DND-41 (cell line): ENCODE data around the gene AGPAT4.

ENCODE experiments used
- ATAC-seq: fragments of 200-7000 bp; cut with Tn5 transposase; 3 replicates; pipeline ENCODE4 v1.9.1; 2021; ENCODE audit warnings: low read depth; ENCODE audit not compliant: insufficient read depth
- DNase-seq: peaks from one replicate; pipeline ENCODE4 v3.0.0-alpha.2; 2020
- H2AFZ ChIP-seq: 2 replicates; pipeline ENCODE4 v1.6.0; 2012; ENCODE audit warnings: low read depth, low read length
- H3K27ac ChIP-seq: 2 replicates; pipeline ENCODE4 v1.5.1; 2012; ENCODE audit warnings: low read length, inconsistent platforms
- H3K27me3 ChIP-seq: fragments of 200-600 bp; sonication (generic); 2 replicates; pipeline ENCODE4 v1.6.0; 2012; ENCODE audit warnings: low read length, mild to moderate bottlenecking, inconsistent platforms; ENCODE audit not compliant: insufficient read depth, poor library complexity
- H3K36me3 ChIP-seq: 2 replicates; pipeline ENCODE4 v1.5.1; 2012; ENCODE audit warnings: low read length, inconsistent platforms; ENCODE audit not compliant: insufficient read depth
- H3K4me1 ChIP-seq: 2 replicates; pipeline ENCODE4 v1.5.1; 2012; ENCODE audit warnings: mild to moderate bottlenecking, low read length; ENCODE audit not compliant: insufficient read depth
- H3K4me2 ChIP-seq: 2 replicates; pipeline ENCODE4 v1.6.0; 2012; ENCODE audit warnings: mild to moderate bottlenecking, moderate library complexity, low read length, inconsistent platforms; ENCODE audit not compliant: insufficient read depth
- H3K4me3 ChIP-seq, 2 experiments: fragments of 200-600 bp in 1 of 2; shearing (Covaris generic) in 1 of 2; 2 replicates each; pipeline ENCODE4 v1.5.1; 2012 to 2016; ENCODE audit warnings: inconsistent platforms in 2 of 2, low read length in 2 of 2, mild to moderate bottlenecking in 2 of 2, low read depth in 1 of 2, moderate library complexity in 1 of 2
- H3K79me2 ChIP-seq: 2 replicates; pipeline ENCODE4 v1.6.0; 2012; ENCODE audit warnings: low read length, inconsistent platforms; ENCODE audit not compliant: insufficient read depth
- H3K9ac ChIP-seq: 2 replicates; pipeline ENCODE4 v1.6.0; 2012; ENCODE audit warnings: low read depth, mild to moderate bottlenecking, inconsistent platforms, low read length, moderate library complexity
- H3K9me3 ChIP-seq: 2 replicates; pipeline ENCODE4 v1.5.1; 2012; ENCODE audit warnings: low read length, moderate library complexity, mild to moderate bottlenecking, inconsistent platforms; ENCODE audit not compliant: insufficient read depth, severe bottlenecking
- H4K20me1 ChIP-seq: 2 replicates; pipeline ENCODE4 v1.6.0; 2012; ENCODE audit warnings: low read length; ENCODE audit not compliant: insufficient read depth
- EZH2 ChIP-seq: IDR thresholded peaks from 3 replicates; pipeline ENCODE4 v1.6.1; 2012; ENCODE audit warnings: borderline replicate concordance, low read depth, mild to moderate bottlenecking, moderate library complexity, low read length, inconsistent platforms; ENCODE audit not compliant: severe bottlenecking
- TF ChIP-seq, protein P1 (sequence below): IDR thresholded peaks from 2 replicates; pipeline ENCODE4 v1.5.1; 2012; ENCODE audit warnings: borderline replicate concordance, low read length, moderate library complexity, mild to moderate bottlenecking; ENCODE audit not compliant: poor library complexity, severe bottlenecking; ENCODE audit errors: extremely low read depth

AGPAT4 gene

DNA sequence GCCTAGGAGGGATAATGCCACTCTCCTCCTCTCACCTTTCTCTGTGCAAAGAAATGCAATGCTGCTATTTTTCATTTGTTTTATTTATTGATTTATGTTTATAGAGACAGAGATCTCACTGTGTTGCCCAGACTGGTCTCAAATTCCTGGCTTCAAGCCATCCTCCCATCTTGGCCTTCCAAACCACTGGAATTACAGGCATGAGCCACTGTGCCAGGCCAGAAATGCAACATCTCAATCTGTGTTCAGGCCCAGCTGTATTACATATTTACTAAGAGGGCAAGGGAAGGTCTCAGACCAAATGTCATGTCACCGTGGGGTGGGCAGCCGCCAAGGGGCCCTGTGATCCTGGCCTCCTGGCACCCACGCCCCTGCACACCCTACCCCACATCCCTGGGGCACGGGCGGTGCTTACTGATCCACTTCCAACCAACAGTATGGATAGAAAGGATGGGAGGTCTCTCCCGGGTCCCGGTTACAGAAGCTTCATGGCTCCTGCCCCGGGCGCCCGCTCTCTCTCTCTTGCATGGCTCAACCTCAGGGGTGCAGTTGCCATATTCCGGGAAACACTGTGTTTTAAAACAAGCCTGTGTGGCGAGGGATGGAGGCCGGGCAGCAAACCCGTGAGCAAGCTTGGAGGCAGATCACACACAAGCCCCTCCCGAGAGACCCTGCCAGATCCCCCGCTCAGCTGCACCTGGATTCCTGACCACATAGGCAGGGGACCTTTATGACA is 111.8 kb downstream of the AGPAT4 start:
- Histone ChIP-seq H2AFZ (no peak overlapping the region), H3K79me2 (no peaks in the 10 kb centered on the region), H4K20me1 (no peaks in the 10 kb centered on the region), H3K4me1 (no peaks in the 10 kb centered on the region), H3K9me3 (no peaks in the 10 kb centered on the region), H3K4me2 (no peak overlapping the region), H3K4me3 (no peak overlapping the region), H3K27me3 (no peaks in the 10 kb centered on the region), H3K27ac (no peak overlapping the region), H3K36me3 (no peaks in the 10 kb centered on the region), H3K9ac (no peak overlapping the region)
- no peak for TF ChIP-seq EZH2
- TF ChIP-seq, protein P1, sequence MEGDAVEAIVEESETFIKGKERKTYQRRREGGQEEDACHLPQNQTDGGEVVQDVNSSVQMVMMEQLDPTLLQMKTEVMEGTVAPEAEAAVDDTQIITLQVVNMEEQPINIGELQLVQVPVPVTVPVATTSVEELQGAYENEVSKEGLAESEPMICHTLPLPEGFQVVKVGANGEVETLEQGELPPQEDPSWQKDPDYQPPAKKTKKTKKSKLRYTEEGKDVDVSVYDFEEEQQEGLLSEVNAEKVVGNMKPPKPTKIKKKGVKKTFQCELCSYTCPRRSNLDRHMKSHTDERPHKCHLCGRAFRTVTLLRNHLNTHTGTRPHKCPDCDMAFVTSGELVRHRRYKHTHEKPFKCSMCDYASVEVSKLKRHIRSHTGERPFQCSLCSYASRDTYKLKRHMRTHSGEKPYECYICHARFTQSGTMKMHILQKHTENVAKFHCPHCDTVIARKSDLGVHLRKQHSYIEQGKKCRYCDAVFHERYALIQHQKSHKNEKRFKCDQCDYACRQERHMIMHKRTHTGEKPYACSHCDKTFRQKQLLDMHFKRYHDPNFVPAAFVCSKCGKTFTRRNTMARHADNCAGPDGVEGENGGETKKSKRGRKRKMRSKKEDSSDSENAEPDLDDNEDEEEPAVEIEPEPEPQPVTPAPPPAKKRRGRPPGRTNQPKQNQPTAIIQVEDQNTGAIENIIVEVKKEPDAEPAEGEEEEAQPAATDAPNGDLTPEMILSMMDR, result no peak
- DNase-seq (no peak), ATAC-seq (no peak)

DNA sequence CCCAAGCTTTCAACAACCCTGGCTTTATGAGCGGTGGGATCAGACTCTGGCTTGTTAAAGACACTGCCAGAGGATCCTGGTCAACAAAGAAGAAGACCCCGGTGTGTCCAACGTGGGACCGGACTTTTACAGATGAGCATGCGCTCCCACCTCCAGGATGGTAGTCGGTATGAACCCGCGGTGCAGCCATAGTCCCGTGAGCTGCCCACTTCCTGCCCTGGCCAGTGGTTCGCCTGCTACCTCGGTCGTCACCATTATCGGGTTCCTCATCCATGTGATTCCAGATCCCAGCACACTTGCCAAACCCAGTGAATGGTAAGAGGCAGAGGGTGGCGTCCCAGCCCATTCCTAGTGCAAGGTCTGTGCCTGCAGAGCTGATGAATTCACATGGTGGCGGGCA is 112.7 kb downstream of the AGPAT4 start:
- H3K9ac ChIP-seq, result no peak overlapping the region
- no peaks in the 10 kb centered on the region for H3K4me1 ChIP-seq
- H4K20me1 ChIP-seq, result no peaks in the 10 kb centered on the region
- no peak overlapping the region for H2AFZ ChIP-seq
- no peak overlapping the region for H3K4me3 ChIP-seq
- no peaks in the 10 kb centered on the region for H3K79me2 ChIP-seq
- H3K4me2 ChIP-seq, result no peak overlapping the region
- no peaks in the 10 kb centered on the region for H3K36me3 ChIP-seq
- DNase-seq (no peak), ATAC-seq (no peak)
- H3K9me3 ChIP-seq, result no peaks in the 10 kb centered on the region
- no peak overlapping the region for H3K27ac ChIP-seq
- H3K27me3 ChIP-seq, result no peaks in the 10 kb centered on the region
- TF ChIP-seq, protein P1, result no peak
- TF ChIP-seq EZH2, result no peak

DNA sequence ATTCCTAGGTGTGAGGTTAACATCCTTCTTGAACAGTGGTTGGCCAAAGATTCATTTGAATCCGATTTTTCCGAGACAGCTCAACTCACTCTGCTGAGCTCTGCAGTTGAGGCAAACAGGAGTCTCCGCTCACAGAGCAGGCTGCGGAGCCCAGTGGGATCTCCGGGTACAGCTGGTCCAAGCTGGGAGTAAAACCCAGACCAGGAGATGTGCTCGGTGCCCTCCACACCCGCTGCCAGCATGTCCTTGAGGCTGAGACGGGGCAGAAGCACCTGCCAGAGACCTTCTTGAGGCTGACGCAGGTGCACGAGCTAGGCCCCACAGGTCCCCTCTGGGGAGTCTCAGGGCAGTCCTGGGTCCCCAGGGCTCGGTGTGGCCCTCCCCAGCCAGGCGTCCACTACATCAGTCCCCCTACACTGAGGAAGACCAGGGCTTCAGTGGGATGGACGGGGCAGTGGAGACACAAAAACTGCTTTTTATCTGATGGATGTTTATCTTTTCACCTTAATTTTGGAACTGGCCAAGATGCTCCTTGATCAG is 119.0 kb downstream of the AGPAT4 start:
- no peaks in the 10 kb centered on the region for H3K27me3 ChIP-seq
- no peak overlapping the region for H3K4me3 ChIP-seq
- no peak overlapping the region for H3K9ac ChIP-seq
- no peaks in the 10 kb centered on the region for H3K4me1 ChIP-seq
- H3K36me3 ChIP-seq, result no peaks in the 10 kb centered on the region
- H3K9me3 ChIP-seq, result no peaks in the 10 kb centered on the region
- no peak overlapping the region for H3K4me2 ChIP-seq
- no peaks in the 10 kb centered on the region for H4K20me1 ChIP-seq
- DNase-seq, result no peak
- no peak overlapping the region for H3K27ac ChIP-seq
- no peaks in the 10 kb centered on the region for H3K79me2 ChIP-seq
- ATAC-seq, result no peak
- no peak overlapping the region for H2AFZ ChIP-seq
- no peak for TF ChIP-seq EZH2
- TF ChIP-seq, protein P1, result no peak
